GM23338 (cell line): ENCODE data around the gene AMTN.

Source experiments
- POLR2AphosphoS5 ChIP-seq: IDR thresholded peaks from 2 replicates; pipeline ENCODE4 v1.6.1; 2016; ENCODE audit warnings: antibody characterized with exemption, low read depth
- TF ChIP-seq, protein P1 (sequence below), 2 experiments: fragments of 200-600 bp in 1 of 2; sonication (generic) in 1 of 2; conservative IDR thresholded peaks; 2 replicates each; pipeline versions ENCODE4 v1.5.1 to v1.6.1; 2016 to 2017; ENCODE audit warnings: antibody characterized with exemption in 2 of 2, low read depth in 2 of 2, mild to moderate bottlenecking in 2 of 2, moderate library complexity in 1 of 2

- TF ChIP-seq, protein P1, sequence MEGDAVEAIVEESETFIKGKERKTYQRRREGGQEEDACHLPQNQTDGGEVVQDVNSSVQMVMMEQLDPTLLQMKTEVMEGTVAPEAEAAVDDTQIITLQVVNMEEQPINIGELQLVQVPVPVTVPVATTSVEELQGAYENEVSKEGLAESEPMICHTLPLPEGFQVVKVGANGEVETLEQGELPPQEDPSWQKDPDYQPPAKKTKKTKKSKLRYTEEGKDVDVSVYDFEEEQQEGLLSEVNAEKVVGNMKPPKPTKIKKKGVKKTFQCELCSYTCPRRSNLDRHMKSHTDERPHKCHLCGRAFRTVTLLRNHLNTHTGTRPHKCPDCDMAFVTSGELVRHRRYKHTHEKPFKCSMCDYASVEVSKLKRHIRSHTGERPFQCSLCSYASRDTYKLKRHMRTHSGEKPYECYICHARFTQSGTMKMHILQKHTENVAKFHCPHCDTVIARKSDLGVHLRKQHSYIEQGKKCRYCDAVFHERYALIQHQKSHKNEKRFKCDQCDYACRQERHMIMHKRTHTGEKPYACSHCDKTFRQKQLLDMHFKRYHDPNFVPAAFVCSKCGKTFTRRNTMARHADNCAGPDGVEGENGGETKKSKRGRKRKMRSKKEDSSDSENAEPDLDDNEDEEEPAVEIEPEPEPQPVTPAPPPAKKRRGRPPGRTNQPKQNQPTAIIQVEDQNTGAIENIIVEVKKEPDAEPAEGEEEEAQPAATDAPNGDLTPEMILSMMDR (conservative IDR thresholded peaks at IDR 0.05; ENCODE audit: low read depth in 2 of 2), result no peak
- no peak for TF ChIP-seq POLR2AphosphoS5
Observed at GRCh38 chr4:70496231-70496630, 22.1 kb upstream of the AMTN start.
